Spleen (tissue), 11 donors: ENCODE data around the gene CDC6. TPM values are rescaled to one million over a fixed set of nuclear protein-coding genes. Genes with fewer than 3 reads are reported as not detected.
A peak's percentile ranks its signal among the peaks of the same experiment; 100 is the strongest.

ENCODE experiments used
- DNase-seq: peaks from one replicate; pipeline ENCODE4 v3.0.0-alpha.2; 2020
- H3K27ac ChIP-seq, 8 donors: fragments of 200-600 bp; sonication (generic) in 7 of 8; 1 replicate in 4 of 8; 2 replicates in 4 of 8; pipeline versions ENCODE4 v1.5.0 to v1.8.0; 2016 to 2021; ENCODE audit warnings: inconsistent platforms in 4 of 8, mild to moderate bottlenecking in 4 of 8, moderate library complexity in 1 of 8
- H3K27me3 ChIP-seq, 7 donors: fragments of 200-600 bp; sonication (generic) in 6 of 7; replicated peaks in 1 of 7; 1 replicate in 4 of 7; 2 replicates in 3 of 7; pipeline versions ENCODE4 v1.5.0 to v1.8.0; 2016 to 2021; ENCODE audit warnings: inconsistent platforms in 3 of 7, mild to moderate bottlenecking in 1 of 7
- H3K36me3 ChIP-seq, 6 donors: fragments of 200-600 bp; sonication (generic) in 5 of 6; 1 replicate in 4 of 6; 2 replicates in 2 of 6; pipeline versions ENCODE4 v1.5.0 to v1.8.0; 2016 to 2021; ENCODE audit warnings: inconsistent platforms in 2 of 6
- H3K4me1 ChIP-seq, 6 donors: fragments of 200-600 bp; sonication (generic) in 5 of 6; 1 replicate in 3 of 6; 2 replicates in 3 of 6; pipeline versions ENCODE4 v1.5.0 to v1.8.0; 2016 to 2021; ENCODE audit warnings: inconsistent platforms in 3 of 6
- H3K4me3 ChIP-seq, 8 donors: fragments of 200-600 bp; sonication (generic) in 7 of 8; 1 replicate in 4 of 8; 2 replicates in 4 of 8; pipeline versions ENCODE4 v1.5.0 to v1.8.0; 2016 to 2021; ENCODE audit warnings: inconsistent platforms in 4 of 8, mild to moderate bottlenecking in 4 of 8, moderate library complexity in 2 of 8
- H3K9me3 ChIP-seq, 8 donors: fragments of 200-600 bp; sonication (generic) in 7 of 8; 1 replicate in 4 of 8; 2 replicates in 4 of 8; pipeline versions ENCODE4 v1.5.0 to v1.8.0; 2016 to 2021; ENCODE audit warnings: inconsistent platforms in 4 of 8
- POLR2A ChIP-seq, 3 donors: fragments of 450-650 bp; IDR thresholded peaks; one replicate each; pipeline ENCODE4 v1.5.1; 2017; ENCODE audit warnings: antibody characterized with exemption in 3 of 3, mild to moderate bottlenecking in 1 of 3
- POLR2AphosphoS5 ChIP-seq, 3 donors: sonication (generic); formaldehyde crosslinking; IDR thresholded peaks; one replicate each; pipeline ENCODE4 v1.5.1; 2017; ENCODE audit warnings: antibody characterized with exemption in 3 of 3
- WGBS, 5 donors: extraction: QIAGEN DNeasy Blood & Tissue Kit in 3 of 5; methylation state at CpG; one replicate each; pipeline versions ENCODE4 v1.1.5 to v1.1.7; 2013 to 2018; 5-methylcytosine and 5-hydroxymethylcytosine counted together
- intact Hi-C: fragments of 100-400 bp; cut with DNase I; formaldehyde crosslinking; loops from one replicate; pipeline ENCODE4 v1.15.0; 2023; ENCODE audit warnings: low total_unique reads
- polyA plus RNA-seq, 3 donors: library from polyadenylated mRNA; stranded (reverse); fragments of 200-250 nt; gene quantifications; one replicate each; pipeline ENCODE4 v1.2.1, GENCODE V29; 2013
- total RNA-seq, 7 donors: library from RNA; depleted of rRNA in 3 of 7; stranded (reverse); fragments of >200 nt in 3 of 7; fragmentation: NEBNext Ultra II Directional in 4 of 7; extraction: Animal tissue kit (Norgen Biotek cat#: 25700) in 4 of 7; gene quantifications; one replicate each; pipeline versions ENCODE4 v1.1.0 to v1.2.1, GENCODE V29; 2016 to 2021
- TF ChIP-seq, protein P1 (sequence below), 11 experiments: fragments of 200-600 bp in 7 of 11; fragments of 450-650 bp in 4 of 11; sonication (generic) in 4 of 11; IDR thresholded peaks in 8 of 11; conservative IDR thresholded peaks in 3 of 11; 1 replicate in 7 of 11; 2 replicates in 4 of 11; pipeline versions ENCODE4 v1.4.0 to v1.8.0; 2016 to 2021; ENCODE audit warnings: antibody characterized with exemption in 11 of 11, inconsistent platforms in 4 of 11, mild to moderate bottlenecking in 1 of 11
- donor health status: healthy with polysubstance abuse.
- donor health status: DM: no; HTN: no; CAD: no; lungs with moderate emphysema.
- donor health status: DM: no; HTN: no; CAD: no.
- donor health status: Bipolar disorder and iron deficiency.
- donor health status: healthy.
- donor health status: DM: no; HTN: no; CAD: no.
- donor health status: DM: yes; HTN: yes; CAD: no.

Gene CDC6
- total and polyA plus RNA-seq, 10 donors = 1.2 to 11.6 (median 5.1) TPM

GRCh38 chr17:40291281-40291664 lies 3.6 kb downstream of the CDC6 start:
- Histone ChIP-seq H3K4me1 (peaks cover 7 to 43% (median 19%) of the 10 kb centered on the region in 6 donors), H3K4me3 (no peak overlapping the region), H3K36me3 (peaks cover 0 to 35% (median 0%) of the 10 kb centered on the region in 6 donors), H3K27me3 (no peaks in the 10 kb centered on the region), H3K9me3 (no peaks in the 10 kb centered on the region), H3K27ac (no peak overlapping the region)
- WGBS, 5 donors = 82 to 98% (median 91%) methylated on average over 2 of the region's 2 CpGs
- TF ChIP-seq, protein P1, sequence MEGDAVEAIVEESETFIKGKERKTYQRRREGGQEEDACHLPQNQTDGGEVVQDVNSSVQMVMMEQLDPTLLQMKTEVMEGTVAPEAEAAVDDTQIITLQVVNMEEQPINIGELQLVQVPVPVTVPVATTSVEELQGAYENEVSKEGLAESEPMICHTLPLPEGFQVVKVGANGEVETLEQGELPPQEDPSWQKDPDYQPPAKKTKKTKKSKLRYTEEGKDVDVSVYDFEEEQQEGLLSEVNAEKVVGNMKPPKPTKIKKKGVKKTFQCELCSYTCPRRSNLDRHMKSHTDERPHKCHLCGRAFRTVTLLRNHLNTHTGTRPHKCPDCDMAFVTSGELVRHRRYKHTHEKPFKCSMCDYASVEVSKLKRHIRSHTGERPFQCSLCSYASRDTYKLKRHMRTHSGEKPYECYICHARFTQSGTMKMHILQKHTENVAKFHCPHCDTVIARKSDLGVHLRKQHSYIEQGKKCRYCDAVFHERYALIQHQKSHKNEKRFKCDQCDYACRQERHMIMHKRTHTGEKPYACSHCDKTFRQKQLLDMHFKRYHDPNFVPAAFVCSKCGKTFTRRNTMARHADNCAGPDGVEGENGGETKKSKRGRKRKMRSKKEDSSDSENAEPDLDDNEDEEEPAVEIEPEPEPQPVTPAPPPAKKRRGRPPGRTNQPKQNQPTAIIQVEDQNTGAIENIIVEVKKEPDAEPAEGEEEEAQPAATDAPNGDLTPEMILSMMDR (IDR thresholded peaks at IDR 0.05 in 8 of 11, conservative IDR thresholded peaks at IDR 0.05 in 3 of 11) = no peak
- TF ChIP-seq POLR2A (IDR thresholded peaks at IDR 0.05) = no peak
- no peak for TF ChIP-seq POLR2AphosphoS5 (IDR thresholded peaks at IDR 0.05)
- intact Hi-C loops = loop anchor here (5.0 kb wide), 1 partner anchor 89 kb away; no protein-coding TSS in a partner anchor
- DNase-seq = no peak

DNA sequence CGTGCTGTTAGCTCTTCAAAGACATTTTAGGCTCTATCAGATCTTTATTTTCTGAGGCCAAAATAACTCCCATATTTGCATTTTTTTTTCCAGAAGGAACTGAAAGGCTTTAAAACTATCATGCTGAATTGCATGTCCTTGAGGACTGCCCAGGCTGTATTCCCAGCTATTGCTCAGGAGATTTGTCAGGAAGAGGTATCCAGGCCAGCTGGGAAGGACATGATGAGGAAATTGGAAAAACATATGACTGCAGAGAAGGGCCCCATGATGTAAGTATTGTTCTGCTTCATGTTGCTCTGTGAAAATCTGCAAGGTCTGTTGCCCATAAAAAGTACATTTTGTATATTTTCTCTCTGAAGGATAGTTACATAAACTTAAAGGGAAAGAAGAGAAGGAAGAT lies 5.7 kb downstream of the CDC6 start:
- TF ChIP-seq POLR2AphosphoS5 (IDR thresholded peaks at IDR 0.05) (peak in 1 of 3 donors; percentile 28), POLR2A (IDR thresholded peaks at IDR 0.05) (no peak)
- no peak for DNase-seq
- peaks cover 3 to 35% (median 10%) of the 10 kb centered on the region in 6 donors for H3K4me1 ChIP-seq
- H3K27ac ChIP-seq = peak overlapping the region in 7 of 8 donors; percentile 47 to 74 (median 60)
- H3K36me3 ChIP-seq = peaks cover 0 to 36% (median 0%) of the 10 kb centered on the region in 6 donors
- intact Hi-C loops = loop anchor here (5.0 kb wide), 1 partner anchor 91 kb away; no protein-coding TSS in a partner anchor
- no peaks in the 10 kb centered on the region for H3K9me3 ChIP-seq
- H3K4me3 ChIP-seq = no peak overlapping the region
- 62 to 76% (median 73%) methylated on average over 1 of the region's 1 CpG for WGBS, 5 donors
- no peaks in the 10 kb centered on the region for H3K27me3 ChIP-seq

GRCh38 chr17:40295488-40296436 lies 8.1 kb downstream of the CDC6 start:
- Histone ChIP-seq H3K4me3 (no peak overlapping the region), H3K4me1 (peaks cover 0 to 16% (median 0%) of the 10 kb centered on the region in 6 donors), H3K9me3 (no peaks in the 10 kb centered on the region), H3K27ac (peak overlapping the region in 4 of 8 donors; percentile 12 to 29 (median 14)), H3K27me3 (no peaks in the 10 kb centered on the region), H3K36me3 (peaks cover 0 to 48% (median 0%) of the 10 kb centered on the region in 6 donors)
- TF ChIP-seq POLR2AphosphoS5 (IDR thresholded peaks at IDR 0.05) (no peak), POLR2A (IDR thresholded peaks at IDR 0.05) (no peak)
- TF ChIP-seq, protein P1 (IDR thresholded peaks at IDR 0.05 in 8 of 11, conservative IDR thresholded peaks at IDR 0.05 in 3 of 11) = no peak
- 84 to 95% (median 89%) methylated on average over 5 of the region's 5 CpGs for WGBS, 5 donors
- intact Hi-C loops = no loop called here
- no peak for DNase-seq

GRCh38 chr17:40297511-40297910 lies 9.8 kb downstream of the CDC6 start:
- intact Hi-C loops = no loop called here
- no peaks in the 10 kb centered on the region for H3K9me3 ChIP-seq
- WGBS, 5 donors = 85 to 98% (median 90%) methylated on average over 2 of the region's 2 CpGs
- H3K27ac ChIP-seq = peak overlapping the region in 1 of 8 donors; percentile 42
- no peak overlapping the region for H3K4me3 ChIP-seq
- TF ChIP-seq POLR2A (IDR thresholded peaks at IDR 0.05) = no peak
- no peak for TF ChIP-seq POLR2AphosphoS5 (IDR thresholded peaks at IDR 0.05)
- TF ChIP-seq, protein P1 (IDR thresholded peaks at IDR 0.05 in 8 of 11, conservative IDR thresholded peaks at IDR 0.05 in 3 of 11) = no peak
- H3K27me3 ChIP-seq = no peaks in the 10 kb centered on the region
- no peak for DNase-seq
- peaks cover 0 to 38% (median 0%) of the 10 kb centered on the region in 6 donors for H3K36me3 ChIP-seq
- peaks cover 0 to 12% (median 0%) of the 10 kb centered on the region in 6 donors for H3K4me1 ChIP-seq
